Urinary bladder (tissue), 4 donors: ENCODE results near the gene MACROD2. TPM values are rescaled to one million over a fixed set of nuclear protein-coding genes. Genes with fewer than 3 reads are reported as not detected.

Source experiments
- DNase-seq: peaks from one replicate; pipeline ENCODE4 v3.0.0-alpha.2; 2015; ENCODE audit errors: extremely low spot score
- H3K27ac ChIP-seq: one replicate; pipeline ENCODE4 v1.5.1; 2013; ENCODE audit warnings: low read depth, mild to moderate bottlenecking, moderate library complexity
- H3K36me3 ChIP-seq: one replicate; pipeline ENCODE4 v1.6.1; 2013; ENCODE audit warnings: mild to moderate bottlenecking, moderate library complexity; ENCODE audit not compliant: insufficient read depth
- H3K4me1 ChIP-seq: one replicate; pipeline ENCODE4 v1.6.1; 2013; ENCODE audit warnings: mild to moderate bottlenecking, moderate library complexity; ENCODE audit not compliant: insufficient read depth
- H3K4me3 ChIP-seq: one replicate; pipeline ENCODE4 v1.5.1; 2013; ENCODE audit warnings: low read depth, low read length
- WGBS: extraction: QIAGEN DNeasy Blood & Tissue Kit; methylation state at CpG from one replicate; pipeline ENCODE4 v1.1.7; 2013; 5-methylcytosine and 5-hydroxymethylcytosine counted together
- polyA plus RNA-seq: library from polyadenylated mRNA; stranded (reverse); fragments of 200-250 nt; gene quantifications from one replicate; pipeline ENCODE4 v1.2.3, GENCODE V29; 2013
- total RNA-seq: library from RNA; depleted of rRNA; stranded (reverse); fragments of >200 nt; gene quantifications from one replicate; pipeline ENCODE4 v1.2.3, GENCODE V29; 2014
- donor health status: healthy with polysubstance abuse.
- donor health status: healthy.

Gene MACROD2
- total and polyA plus RNA-seq, 2 donors = 3.0 to 28.2 TPM

DNA sequence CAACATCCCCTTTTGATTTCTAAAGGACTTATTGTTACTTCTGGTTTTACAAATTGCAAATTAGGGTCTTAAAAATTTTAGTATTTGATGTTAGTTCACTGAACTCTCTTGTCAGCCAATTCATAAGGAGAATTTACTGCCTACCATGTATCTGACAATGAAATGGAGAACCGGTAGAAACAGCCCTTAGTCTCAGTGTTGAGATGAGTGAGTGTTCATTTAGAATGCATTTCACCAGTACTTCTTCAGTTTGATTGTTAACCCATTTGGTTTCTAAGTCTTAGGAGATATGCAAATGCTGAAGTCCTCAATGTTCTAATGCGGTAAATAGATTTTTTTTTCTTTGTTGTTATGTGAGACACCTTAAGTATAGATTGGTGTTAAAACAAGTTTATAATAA, 958.4 kb downstream of the MACROD2 start:
- WGBS = 96% methylated on average over 2 of the region's 2 CpGs
- no peaks in the 10 kb centered on the region for H3K4me1 ChIP-seq
- DNase-seq = no peak
- H3K36me3 ChIP-seq = no peaks in the 10 kb centered on the region
- H3K27ac ChIP-seq = no peak overlapping the region
- H3K4me3 ChIP-seq = no peak overlapping the region

DNA sequence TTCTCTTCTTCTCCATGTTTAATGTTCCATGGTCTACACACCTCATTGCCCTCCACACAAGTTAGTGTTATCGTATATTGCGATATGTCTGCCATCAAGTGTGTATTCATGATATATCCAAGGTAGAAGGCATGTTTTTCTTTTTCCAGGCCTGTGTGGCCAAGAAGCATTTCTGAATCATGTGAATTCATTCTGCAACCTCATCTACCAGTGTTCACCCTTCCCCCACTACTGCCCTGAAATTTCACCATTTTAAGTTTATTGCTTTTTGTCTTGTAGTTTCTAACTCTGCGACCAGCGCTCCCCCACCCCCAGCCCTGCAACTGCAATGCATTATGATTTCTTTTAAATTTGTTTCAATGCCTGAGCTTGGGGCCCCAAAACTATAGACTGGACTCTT, 960.1 kb downstream of the MACROD2 start:
- no peak for DNase-seq
- no peak overlapping the region for H3K27ac ChIP-seq
- no peaks in the 10 kb centered on the region for H3K36me3 ChIP-seq
- 82% methylated on average over 4 of the region's 4 CpGs for WGBS
- no peak overlapping the region for H3K4me3 ChIP-seq
- H3K4me1 ChIP-seq = no peaks in the 10 kb centered on the region

DNA sequence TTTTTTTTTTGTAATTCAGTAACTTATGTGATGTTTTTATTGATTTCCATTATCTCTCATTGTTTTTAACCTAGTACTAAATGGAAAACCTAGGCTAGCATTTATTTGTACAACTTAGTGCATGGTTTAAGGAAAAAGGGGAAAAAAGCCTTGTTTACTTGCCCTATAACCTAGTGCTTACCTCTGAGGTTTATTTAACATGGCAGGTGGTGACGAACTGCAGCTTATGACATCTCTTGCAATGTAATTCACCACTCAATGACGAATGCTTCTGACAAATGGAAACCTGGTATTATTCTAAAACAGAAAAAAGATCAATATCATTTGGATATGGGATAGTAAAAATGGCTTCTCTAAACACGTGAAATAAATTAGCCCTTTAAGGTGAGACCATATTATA, 960.7 kb downstream of the MACROD2 start:
- Histone ChIP-seq H3K4me3 (no peak overlapping the region), H3K36me3 (no peaks in the 10 kb centered on the region), H3K27ac (no peak overlapping the region), H3K4me1 (no peaks in the 10 kb centered on the region)
- DNase-seq = no peak
- 63% methylated on average over 3 of the region's 3 CpGs for WGBS

DNA sequence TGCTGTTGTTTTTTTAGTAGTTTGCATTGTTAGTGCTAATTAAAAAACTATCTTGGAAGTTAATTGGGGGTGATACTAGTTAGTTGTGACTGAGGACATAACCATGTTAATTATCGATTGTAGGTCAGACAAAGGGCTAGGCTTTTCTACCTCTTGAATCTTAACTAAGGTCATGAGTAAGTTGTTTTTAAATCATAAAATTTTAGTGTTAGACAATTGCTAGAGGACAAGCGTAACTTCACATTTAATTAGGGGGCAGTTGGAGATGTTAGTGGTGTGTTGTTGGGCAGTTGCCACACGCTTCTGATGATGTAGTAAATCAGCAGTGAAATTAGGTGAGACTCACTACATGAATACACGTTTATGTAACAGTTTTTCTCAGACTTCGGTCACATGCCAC, 961.2 kb downstream of the MACROD2 start:
- Histone ChIP-seq H3K4me1 (no peaks in the 10 kb centered on the region), H3K27ac (no peak overlapping the region), H3K36me3 (no peaks in the 10 kb centered on the region), H3K4me3 (no peak overlapping the region)
- 86% methylated on average over 5 of the region's 5 CpGs for WGBS
- DNase-seq = no peak

DNA sequence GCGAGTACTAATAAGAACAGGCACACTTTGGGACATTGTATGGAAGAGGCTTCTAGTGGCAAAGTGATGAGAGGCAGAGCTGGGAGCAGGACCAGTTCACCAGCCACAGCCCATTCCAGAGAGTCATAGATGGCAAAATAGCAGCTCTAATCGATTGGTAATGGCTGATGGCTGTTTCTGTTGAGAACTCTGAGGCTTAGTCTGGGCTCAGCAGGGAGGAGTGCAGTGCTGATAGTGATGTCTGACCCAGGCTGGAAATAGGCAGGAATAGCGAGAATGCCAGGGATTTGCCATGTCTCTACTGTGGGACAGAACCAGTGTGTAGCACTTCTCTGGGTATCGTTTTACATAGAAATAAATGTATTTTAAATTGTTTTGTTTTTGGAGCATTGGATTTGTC, 962.1 kb downstream of the MACROD2 start:
- no peak for DNase-seq
- 93% methylated on average over 4 of the region's 4 CpGs for WGBS
- Histone ChIP-seq H3K27ac (no peak overlapping the region), H3K4me1 (no peaks in the 10 kb centered on the region), H3K36me3 (no peaks in the 10 kb centered on the region), H3K4me3 (no peak overlapping the region)

DNA sequence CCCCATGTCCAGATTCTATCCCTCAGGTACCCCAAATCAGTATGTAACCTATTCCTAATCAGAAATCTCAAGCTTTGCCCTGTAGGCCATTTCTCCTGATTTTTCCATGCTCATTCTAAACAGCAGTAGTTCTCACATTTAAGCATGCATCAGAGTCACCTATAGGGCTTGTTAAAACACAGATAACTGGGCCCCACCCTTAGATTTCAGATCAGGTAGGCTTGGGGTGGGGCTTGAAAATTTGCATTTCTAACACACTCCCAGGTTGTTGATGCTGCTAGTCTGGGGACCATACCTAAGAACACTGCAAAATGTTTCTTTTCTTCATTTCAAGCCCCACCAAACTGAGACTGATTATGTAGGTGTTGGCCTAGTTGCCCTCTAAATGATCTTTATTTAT, 963.3 kb downstream of the MACROD2 start:
- Histone ChIP-seq H3K4me1 (no peaks in the 10 kb centered on the region), H3K36me3 (no peaks in the 10 kb centered on the region), H3K4me3 (no peak overlapping the region), H3K27ac (no peak overlapping the region)
- DNase-seq = no peak

DNA sequence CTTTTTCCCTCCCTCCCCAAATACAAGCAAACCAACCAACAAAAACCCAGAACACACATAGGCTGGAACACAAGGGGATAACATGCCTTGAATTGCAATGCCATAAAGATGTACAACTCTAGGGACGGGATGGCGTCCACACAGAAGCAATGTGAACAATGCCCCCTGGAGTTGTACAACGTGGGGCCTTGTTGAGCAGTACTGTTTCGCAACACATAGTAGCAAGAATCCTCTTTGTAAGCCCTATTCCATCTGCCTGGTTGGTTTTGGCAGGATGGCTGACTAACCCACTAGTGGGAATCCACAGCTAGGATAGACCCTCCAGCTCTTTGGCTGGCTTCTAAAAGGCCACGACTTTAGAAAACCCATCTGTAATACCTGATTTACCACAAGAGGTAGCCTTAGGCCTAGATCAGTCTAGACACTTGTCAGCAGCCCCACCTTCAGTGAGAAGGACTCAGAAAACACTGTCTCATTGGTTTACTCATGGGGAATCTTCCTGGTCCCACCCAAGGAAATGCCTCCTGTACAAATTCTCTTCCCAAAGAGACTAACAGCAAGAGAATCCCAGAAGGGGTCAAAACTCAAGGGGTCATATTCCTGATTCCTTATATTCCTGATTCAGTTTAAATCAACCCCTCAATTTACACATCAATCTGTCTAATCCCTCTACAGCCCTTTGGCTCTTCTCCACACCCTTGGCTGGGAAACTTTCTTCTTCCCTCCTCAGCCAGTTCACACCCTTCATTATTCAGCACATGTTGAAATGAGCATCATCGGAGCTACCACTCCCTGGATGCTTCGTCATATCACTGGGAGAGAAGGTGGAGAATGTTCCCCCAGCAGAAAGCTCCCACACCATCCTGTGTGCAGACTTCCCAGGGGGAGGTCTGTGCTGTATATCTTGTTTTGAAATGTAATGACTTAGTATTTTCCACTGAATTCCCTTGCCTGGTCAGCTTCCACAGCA, 964.5 kb downstream of the MACROD2 start:
- DNase-seq = no peak
- Histone ChIP-seq H3K4me3 (no peak overlapping the region), H3K4me1 (no peaks in the 10 kb centered on the region), H3K27ac (no peak overlapping the region), H3K36me3 (no peaks in the 10 kb centered on the region)
- 91% methylated on average over 7 of the region's 7 CpGs for WGBS

DNA sequence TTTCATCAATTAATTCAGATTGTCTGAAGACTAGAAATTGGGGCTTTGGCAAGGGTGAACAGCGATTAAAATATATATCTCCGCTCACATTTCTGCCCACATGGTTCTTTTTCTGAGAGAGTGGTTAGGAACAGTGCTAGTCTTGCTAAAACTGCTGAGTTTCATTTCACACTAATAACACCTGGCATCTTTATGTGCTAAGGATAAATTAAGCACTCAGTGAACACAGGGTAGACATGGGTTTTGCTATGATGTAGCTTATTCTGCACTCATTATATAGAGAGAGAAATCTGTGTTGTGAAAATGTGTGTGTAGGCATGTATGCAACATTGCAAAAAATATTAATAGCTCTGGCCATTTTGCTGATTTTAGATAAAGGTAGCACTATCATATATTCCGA, 965.5 kb downstream of the MACROD2 start:
- no peaks in the 10 kb centered on the region for H3K4me1 ChIP-seq
- H3K27ac ChIP-seq = no peak overlapping the region
- WGBS = 96% methylated on average over 3 of the region's 3 CpGs
- H3K4me3 ChIP-seq = no peak overlapping the region
- DNase-seq = no peak
- H3K36me3 ChIP-seq = no peaks in the 10 kb centered on the region

DNA sequence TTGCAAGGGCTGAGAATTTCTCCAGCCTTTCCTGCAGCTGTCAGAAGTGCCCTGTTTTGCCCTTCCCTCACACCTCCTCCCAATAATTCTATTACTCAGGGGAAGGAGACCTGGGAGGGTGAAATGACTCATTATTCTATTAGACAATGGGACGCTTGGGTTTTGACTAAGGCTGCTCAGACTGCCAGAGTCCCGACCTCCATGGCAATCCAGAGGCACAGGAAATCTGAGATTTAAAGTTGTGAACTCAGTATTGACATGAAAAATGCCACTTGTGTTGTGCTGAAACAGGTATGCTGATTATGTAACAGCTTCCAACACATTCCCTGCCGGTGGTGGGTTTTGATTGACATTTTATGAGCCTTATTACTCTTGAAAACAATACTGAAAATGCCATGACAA, 967.9 kb downstream of the MACROD2 start:
- H3K27ac ChIP-seq = no peak overlapping the region
- no peak for DNase-seq
- no peak overlapping the region for H3K4me3 ChIP-seq
- H3K36me3 ChIP-seq = no peaks in the 10 kb centered on the region
- no peaks in the 10 kb centered on the region for H3K4me1 ChIP-seq
- 37% methylated on average over 3 of the region's 3 CpGs for WGBS

DNA sequence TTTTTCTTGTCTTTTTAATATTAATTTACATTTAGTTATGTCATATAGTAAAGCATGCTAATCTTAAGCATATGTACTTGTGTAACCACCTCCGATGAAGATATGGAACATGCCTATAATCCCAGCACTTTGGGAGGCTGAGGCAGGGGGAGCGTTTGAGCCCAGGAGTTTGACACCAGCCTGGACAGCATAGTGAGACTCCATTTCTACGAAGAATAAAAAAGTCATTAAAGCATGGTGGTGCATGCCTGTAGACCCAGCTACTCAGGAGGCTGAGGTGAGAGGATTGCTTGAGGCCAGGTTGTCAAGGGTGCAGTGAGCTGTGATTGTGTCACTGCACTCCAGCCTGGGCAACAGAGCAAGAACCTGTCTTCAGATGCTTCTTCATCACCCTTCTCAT, 970.9 kb downstream of the MACROD2 start:
- no peaks in the 10 kb centered on the region for H3K36me3 ChIP-seq
- H3K4me3 ChIP-seq = no peak overlapping the region
- H3K4me1 ChIP-seq = no peaks in the 10 kb centered on the region
- no peak for DNase-seq
- WGBS = 95% methylated on average over 3 of the region's 3 CpGs
- no peak overlapping the region for H3K27ac ChIP-seq

DNA sequence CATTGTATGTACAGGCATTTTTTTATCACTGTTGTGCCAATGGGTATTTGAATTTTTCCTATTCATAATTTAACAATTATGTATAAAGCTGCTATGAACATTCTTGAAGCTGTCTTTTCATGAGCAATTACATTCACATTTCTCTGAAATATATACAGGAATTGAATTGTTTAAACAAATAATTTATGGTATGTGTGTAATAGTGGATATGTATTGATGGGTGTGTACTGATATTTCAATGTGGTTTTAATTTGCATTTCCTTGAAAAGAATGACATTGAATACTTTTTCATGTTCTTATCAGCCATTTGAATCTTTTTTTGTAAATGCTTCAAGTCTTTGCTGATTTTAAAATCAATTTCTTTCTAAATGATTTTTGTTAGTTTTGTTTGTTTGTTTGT, 971.5 kb downstream of the MACROD2 start:
- DNase-seq = no peak
- no peaks in the 10 kb centered on the region for H3K4me1 ChIP-seq
- H3K27ac ChIP-seq = no peak overlapping the region

DNA sequence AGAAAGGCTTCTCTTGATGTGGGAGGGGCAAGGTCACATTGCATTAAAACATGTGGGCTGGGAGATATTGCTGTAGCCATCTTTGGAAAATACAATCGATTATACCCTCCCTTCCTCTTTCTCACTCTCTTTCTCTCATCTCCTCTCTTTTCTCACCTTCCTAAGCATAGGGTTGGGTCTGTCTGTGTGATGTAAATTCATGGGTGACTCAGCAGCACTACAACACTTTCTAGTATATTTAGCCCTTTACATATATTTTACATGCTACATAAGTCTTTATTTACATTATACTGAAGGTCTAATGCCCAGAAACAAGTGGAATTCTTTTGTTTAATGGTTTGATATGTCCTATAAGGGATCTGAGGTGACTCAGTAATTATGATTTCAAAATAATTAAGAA, 976.9 kb downstream of the MACROD2 start:
- H3K4me3 ChIP-seq = no peak overlapping the region
- no peaks in the 10 kb centered on the region for H3K36me3 ChIP-seq
- WGBS = 85% methylated on average over 1 of the region's 1 CpG
- no peak for DNase-seq
- H3K4me1 ChIP-seq = no peaks in the 10 kb centered on the region
- no peak overlapping the region for H3K27ac ChIP-seq

More for the DNA sequence above, 971.5 kb downstream of the MACROD2 start:
- Histone ChIP-seq H3K4me3 (no peak overlapping the region), H3K36me3 (no peaks in the 10 kb centered on the region)

DNA sequence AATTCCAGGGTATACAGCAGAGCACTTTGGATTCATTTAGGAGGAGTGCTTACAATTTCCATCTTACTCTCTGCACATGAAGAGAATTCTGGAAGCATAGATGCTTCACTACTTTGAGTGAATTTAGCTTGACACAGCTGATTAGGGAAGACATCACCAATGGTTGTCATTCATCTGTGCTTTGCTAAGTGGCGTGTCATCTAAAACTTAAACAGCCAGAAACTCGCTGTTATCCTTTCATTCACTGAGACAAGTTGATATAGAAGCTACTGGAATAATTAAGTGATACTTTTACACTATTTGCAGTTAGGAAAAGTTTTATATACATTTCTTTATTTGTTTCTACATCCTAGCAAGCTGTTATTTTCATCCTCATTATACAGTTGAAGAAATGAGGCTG, 977.4 kb downstream of the MACROD2 start:
- Histone ChIP-seq H3K27ac (no peak overlapping the region), H3K36me3 (no peaks in the 10 kb centered on the region), H3K4me3 (no peak overlapping the region), H3K4me1 (no peaks in the 10 kb centered on the region)
- no peak for DNase-seq
- WGBS = 96% methylated on average over 2 of the region's 2 CpGs

DNA sequence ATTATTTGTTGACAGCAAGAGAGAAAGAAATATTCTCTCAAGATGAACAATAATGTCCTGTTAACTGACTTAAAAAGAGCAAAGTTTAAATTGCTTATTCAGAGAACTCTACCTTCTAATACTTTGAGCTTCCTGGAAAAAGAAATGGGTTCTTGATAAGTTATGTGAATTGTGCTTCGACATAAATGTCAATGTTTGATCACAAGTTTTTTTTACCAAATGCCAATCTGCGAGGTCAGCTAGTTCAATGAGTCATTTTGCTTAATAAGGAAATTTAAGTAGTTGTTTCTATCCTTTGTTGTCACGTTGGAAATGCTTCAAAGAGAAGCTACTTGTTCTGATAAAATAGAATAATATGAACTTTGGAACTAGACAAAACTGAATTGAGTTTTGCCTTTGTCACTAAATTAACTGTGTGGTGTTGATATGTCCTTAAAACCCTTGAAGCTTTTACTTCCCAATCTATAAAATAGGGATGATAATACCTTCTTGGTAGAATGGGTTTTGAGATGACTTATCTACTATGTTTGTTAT, 984.2 kb downstream of the MACROD2 start:
- Histone ChIP-seq H3K36me3 (no peaks in the 10 kb centered on the region), H3K4me3 (no peak overlapping the region), H3K4me1 (no peaks in the 10 kb centered on the region), H3K27ac (no peak overlapping the region)
- 78% methylated on average over 3 of the region's 3 CpGs for WGBS
- DNase-seq = no peak
